HG03460 (cell line): Measurements from ENCODE around the gene CHRNA9.
"Not testable (repeated sequence)": the region's sequence is repeated elsewhere in the genome, so short reads cannot be mapped to it uniquely, and the experiment has no call there.

Experiments
- ATAC-seq: cut with Tn5 transposase; IDR thresholded peaks from one replicate; pipeline ENCODE4 v1.9.1; 2021; ENCODE audit not compliant: unreplicated experiment

Gene CHRNA9, protein sequence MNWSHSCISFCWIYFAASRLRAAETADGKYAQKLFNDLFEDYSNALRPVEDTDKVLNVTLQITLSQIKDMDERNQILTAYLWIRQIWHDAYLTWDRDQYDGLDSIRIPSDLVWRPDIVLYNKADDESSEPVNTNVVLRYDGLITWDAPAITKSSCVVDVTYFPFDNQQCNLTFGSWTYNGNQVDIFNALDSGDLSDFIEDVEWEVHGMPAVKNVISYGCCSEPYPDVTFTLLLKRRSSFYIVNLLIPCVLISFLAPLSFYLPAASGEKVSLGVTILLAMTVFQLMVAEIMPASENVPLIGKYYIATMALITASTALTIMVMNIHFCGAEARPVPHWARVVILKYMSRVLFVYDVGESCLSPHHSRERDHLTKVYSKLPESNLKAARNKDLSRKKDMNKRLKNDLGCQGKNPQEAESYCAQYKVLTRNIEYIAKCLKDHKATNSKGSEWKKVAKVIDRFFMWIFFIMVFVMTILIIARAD

DNA sequence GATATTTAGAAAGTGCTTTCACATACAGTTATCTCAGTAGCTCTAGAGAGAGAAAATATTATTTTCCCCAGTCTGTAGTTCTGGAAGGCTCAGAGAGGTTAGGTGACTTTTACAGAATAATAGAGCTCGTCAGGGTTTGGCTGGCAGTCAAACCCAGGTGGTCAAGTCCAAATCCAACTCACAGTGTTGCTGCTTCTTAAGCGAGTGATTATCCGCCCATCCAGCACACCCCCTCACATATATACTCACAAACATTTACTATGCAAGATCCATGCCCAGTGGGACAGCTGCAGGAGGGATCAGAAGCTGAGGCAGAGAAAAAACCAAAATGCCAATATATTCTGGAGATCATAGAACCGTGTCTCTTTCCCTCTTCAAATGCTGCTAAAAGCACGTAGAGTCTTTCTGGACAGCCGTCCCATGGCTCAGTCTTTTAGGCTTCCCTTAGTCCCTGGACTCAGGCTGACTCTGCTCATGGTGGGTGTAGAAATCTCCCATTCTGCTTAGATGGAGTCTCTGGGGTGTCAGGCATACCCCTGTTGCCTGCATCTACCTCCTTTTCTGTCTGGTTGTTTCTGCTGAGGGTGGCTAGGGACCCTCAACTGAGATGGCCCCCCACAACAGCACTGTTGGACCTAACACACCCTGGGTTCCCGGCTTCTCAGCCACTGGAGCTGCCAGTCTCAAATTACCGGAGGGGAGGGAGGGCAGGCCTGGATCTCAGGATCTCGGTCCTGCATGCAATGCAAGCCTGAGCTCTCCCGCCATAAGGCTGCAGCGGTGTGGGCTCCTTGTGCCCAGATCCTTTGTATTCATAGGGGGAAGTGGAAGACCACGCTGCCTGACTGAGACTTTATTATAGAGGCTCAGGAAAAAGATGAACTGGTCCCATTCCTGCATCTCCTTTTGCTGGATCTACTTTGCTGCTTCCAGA lies at the start of gene CHRNA9:
TSS of gene CHRNA9 (plus strand) at position 743 of the 934 bp plus-strand sequence. CDS start at position 878, 135 bp downstream.
- no peak for ATAC-seq

DNA sequence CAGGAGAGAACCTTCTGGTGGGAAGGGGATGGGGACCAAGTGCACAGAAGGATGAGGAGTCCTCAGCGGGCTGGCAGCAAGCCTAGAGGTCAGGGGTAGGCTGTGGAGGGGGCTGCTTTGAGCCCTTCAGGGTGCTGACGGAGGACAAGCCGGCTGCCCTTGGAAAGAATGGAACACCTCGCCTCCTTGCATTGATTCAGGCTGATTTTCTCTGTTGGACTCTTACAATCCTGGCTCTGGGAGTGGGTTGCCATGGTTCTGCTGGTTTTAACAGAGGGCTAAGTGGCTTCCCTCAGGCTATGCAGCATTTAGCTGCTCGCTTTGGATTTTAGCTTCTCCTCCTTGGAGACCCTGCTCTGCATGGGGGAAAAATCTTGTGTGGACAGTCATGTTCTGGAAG lies 49.4 kb upstream of the CHRNA9 start:
- no peak for ATAC-seq

DNA sequence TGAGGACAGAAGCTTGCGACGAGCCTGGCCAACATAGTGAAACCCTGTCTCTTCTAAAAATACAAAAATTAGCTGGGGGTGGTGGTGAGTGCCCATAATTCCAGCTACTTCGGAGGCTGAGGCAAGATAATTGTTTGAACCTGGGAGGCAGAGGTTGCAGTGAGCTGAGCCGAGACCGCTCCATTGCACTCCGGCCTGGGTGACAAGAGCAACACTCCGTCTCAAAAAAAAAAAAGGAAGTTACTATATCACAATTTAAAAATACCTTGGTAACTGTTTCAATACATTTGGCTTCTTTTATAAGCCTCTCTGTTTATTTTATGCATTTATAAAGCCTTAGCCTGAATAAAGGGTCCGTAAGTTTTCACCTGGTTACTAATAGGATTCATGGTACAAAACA lies 46.6 kb upstream of the CHRNA9 start:
- ATAC-seq = no peak

DNA sequence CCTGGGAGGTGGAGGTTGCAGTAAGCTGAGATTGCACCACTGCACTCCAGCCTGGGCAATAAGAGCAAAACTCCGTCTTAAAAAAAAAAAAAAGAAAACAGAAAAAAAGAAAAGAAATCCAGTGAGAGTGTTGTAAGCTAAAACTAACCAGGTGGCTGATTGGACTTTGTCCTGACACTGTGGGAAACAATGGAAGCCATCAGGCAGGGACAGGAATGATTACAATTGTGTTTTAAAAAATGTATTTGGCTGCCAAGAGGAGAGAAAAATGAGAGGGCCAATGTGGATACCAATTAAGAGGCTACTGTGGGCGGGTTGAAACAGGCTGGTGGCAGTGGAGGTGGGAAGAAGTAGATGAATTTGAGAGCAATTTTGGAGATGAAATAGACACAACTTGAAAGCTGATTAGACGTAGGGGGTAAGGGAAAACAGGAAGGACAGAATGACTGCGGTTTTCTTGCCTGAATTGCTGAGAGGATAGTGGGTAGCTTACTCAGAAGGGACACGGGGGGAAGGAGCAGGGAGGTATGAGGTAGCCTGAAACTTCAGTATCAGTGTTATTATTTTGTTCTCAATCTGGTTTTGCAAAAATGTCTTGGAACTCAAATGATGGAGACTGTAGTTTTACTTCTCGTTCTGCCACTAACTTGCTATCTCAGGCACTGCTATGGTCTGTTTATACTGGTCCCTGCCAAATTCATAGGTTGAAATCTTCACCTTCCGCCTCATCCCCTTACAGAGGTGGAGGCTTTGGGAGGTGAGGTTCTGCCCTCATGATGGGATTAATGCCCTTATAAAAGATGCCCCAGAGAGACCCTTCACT lies 45.6 kb upstream of the CHRNA9 start:
- ATAC-seq = peak; percentile 64

DNA sequence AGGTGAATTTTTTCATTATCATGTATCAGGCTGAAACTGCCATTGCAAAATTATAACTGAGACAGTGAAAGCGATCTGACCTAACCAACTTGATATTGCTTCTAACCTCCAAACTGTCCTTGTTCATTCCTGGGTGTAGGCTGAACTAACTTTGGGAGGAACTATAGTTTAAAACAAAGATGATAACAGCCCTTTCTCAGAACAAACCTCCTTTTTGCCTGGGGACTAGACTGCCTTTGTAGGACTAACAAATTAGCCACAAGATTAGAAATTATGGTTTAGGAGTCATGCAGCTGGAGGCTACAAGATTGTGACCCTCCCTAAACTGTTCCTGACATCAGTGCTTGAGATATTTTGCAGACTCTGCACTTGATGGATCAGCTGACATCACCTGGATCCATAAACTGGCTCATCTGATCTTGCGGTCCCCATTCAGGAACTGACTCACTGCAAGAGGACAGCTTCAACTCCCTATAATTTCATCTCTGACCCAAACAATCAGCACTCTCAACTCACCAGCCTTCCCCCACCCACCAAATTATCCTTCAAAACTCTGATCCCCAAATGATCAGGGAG lies 44.4 kb upstream of the CHRNA9 start:
- ATAC-seq = not testable (repeated sequence)

DNA sequence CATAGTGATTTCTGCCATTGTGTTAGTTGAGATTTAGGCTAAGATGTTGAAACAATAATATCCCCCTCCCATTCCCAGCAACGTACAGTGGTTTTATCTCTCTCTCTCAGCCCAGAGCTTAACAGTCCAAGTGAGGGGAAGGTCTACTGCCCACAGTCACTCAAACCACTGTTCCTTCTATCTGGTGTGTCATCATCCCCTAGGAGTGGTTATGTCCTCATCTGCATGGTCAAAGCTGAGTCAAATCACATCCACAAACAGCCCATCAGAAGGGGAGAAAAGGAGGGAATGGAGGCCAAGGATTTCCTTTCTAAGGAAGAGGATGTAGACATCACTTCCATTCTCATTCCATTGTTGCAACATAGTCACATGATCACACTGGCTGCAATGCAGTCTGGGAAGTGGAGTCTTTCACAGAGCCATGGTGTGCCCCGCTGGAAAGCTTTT lies 42.8 kb upstream of the CHRNA9 start:
- no peak for ATAC-seq

DNA sequence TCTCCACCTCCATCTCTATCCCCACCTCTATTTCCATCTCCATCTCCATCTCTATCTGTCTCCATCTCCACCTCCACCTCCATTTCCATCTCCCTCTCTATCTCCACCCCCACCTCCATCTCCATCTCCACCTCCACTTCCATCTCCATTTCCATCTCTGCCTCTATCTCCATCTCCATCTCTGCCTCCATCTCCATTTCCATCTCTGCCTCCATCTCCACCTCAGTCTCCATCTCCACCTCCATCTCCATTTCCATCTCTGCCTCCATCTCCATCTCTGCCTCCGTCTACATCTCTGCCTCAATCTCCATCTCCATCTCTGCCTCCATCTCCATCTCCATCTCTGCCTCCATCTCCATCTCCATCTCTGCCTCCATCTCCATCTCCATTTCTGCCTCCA lies 40.8 kb upstream of the CHRNA9 start:
- ATAC-seq = no peak

DNA sequence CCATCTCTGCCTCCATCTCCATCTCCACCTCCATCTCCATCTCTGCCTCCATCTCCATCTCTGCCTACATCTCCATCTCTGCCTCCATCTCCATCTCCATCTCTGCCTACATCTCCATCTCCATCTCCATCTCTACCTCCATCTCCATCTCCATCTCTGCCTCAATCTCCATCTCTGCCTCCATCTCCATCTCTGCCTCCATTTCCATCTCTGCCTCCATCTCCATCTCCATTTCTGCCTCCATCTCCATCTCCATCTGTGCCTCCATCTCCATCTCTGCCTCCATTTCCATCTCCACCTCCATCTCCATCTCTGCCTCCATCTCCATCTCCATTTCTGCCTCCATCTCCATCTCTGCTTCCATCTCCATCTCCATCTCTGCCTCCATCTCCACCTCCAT lies 40.1 kb upstream of the CHRNA9 start:
- ATAC-seq = not testable (repeated sequence)

DNA sequence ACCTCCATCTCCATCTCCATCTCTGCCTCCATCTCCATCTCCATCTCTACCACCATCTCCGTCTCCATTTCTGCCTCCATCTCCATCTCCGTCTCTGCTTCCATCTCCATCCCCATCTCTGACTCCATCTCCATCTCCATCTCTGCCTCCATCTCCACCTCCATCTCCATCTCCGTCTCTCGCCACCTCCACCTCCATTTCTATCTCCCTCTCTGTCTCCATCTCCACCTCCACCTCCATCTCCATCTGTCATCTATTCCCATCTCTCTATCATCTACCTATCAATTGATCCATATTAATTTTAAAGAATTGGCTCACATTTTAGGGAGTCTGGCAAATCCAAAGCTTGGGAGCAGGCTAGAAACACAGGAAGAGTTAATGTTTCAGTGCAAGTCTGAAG lies 39.6 kb upstream of the CHRNA9 start:
- ATAC-seq = no peak

DNA sequence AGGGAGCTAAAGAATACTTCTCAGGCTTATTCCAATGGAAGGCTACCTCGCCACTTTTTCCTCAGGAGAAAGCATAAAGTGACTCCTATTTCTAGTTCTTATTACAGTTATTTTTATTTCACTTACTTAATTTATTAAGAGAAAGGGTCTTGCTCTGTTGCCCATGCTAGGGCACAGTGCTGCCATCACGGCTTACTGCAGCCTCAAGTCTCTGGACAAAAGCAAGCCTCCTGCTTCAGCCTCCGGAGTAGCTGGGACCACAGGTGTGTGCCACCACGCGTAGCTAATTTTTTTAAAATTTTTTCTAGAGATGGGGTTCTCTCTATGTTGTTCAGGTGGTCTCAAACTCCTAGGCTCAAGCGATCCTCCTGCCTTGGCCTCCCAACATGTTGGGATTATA lies 36.0 kb upstream of the CHRNA9 start:
- ATAC-seq = no peak

DNA sequence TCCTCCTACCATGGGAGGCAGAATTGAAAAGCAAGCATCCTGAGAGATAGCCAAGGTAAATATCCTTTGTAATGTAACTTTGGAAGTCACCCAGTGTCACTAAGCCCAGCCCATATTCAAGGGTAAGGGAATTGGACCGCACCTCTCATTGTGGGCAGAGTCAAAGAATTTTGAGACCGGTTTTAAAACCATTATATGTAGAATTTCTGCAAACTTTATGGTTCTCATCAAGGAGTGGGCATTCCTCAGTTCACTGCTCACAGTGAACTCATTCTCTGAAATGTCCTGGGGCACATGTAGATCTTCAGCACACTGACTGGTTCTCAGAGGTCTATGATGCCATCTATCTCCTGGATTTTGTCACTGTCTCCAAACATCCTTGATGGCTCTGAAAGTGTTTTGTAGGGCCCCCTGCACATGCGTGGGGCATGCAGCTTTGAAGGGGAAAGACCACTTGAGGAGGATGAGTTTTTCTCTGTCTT lies 35.3 kb upstream of the CHRNA9 start:
- ATAC-seq = no peak

DNA sequence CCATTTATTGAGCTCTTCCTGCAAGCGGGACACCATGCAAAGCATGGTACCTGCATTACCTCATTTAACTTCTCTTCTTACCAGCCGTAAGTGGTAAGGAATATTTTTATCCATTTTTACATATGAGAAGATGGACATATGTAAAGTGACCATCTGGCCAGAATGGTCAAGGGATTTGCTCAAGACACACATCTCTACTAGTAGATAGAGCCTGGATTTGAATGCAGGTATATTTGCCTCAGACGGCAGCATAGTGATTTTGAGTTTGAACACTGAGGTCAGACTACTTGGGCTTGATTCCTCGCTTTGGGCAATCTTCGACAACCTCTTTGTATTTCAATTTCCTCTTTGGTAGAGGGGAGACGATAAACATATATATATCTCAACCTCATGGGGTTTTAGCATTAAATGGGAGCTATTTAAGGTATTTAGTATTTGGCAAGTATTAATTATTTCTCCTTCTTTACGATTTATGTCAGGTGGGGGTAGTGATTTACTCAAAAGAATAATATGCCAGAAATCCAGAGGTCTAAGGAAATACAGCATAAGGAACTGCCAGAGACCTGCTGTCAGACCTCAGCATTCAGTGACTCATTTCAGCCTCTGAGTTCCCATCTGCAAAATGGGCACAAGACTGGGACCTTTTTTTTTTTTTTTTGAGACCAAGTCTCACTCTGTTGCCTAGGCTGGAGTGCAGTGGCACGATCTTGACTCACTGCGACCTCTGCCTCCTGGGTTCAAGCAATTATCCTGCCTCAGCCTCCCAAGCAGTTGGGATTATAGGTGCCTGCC lies 34.6 kb upstream of the CHRNA9 start:
- ATAC-seq = no peak

DNA sequence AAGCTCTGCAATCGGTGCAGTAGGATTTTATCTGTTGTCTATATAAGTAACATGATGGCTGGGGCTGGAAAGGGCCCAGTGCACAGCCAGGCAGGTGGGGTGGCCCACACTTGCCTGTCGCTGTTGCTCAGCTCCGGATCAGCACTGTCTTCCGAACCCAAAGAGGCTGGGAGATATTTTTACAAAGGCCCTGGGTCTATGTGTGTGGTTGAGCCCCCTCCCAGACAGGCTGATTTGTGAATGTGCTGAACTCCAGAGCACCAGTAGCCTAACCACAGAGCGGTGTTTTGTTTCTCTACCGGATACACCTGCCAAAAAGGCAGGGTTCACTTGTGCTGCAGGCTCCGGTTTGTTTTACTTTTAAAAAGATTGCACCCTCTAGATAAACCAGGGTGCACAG lies 33.5 kb upstream of the CHRNA9 start:
- peak; percentile 56 for ATAC-seq

DNA sequence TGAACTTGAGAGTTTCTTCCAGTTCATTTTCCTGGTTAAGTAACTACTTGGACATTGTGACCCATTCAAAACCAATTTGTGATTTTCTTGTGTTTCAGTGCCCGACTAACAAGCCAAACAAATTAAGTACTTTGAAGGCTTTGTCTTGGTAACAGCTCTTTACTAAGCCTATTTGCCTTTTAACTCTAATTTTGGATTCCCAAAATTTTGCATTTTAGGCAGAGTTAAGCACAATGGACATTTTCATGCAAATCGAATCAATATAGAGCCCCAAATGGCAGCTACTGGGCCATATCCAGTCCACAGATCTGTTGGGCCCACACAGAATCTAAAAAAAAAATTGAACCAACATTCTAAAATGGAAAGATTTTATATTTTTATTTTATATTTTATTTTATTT lies 31.4 kb upstream of the CHRNA9 start:
- no peak for ATAC-seq

DNA sequence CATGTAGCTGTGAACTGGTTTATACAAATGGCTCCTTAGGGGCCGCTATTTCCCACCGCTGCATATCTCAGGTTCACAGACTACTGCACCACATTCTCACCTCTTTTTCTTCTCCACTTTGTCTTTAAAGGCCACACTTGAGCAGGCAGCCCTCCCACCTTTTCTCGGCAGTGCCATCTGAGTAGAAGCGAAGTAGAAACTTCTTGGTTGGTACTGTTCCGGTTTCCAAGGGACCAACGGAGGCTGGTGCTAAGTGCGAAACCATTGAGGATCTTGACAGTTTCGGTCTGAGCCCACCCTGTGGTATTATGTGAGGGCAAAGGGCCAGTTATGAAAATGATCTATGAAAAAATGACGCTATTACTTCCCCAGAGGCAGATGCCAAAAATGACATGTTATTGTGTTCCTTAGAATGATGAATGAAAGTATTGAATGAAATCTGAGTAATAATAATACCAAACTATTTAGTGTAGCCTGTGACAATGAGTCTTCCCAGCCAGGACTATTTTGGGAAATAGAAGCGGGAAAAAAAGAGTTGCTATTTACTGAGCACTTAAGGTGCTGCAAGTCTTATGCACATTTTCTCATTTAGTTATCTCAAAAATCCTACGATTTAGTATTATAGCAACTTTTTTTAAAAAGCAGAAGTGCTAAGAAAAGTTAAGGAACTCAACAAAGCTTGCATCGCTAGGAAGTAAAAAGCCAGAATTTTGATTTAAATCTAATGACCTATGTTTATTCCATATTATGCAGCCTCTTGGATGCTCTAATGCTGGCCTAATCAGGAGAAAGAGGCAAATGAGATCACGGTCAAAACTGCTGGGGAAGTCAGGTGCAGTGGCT lies 29.6 kb upstream of the CHRNA9 start:
- ATAC-seq = peak; percentile 49

DNA sequence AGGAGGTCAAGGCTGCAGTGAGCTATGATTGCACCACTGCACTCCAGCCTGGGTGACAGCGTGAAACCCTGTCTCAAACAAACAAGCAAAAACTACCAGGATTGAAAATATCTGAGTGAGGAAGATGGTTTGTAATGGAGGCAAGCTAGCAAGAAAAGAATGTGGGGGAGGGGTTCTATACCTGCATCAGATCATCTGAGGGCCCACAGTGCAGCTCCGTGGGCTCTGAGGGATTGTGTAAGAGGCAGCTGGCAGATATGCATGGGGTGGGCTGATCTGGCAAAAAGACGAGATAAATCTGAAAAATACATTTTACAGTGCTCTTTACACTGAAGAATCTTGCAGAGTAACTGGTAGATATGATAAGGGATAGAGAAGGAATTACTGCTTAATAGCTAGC lies 28.9 kb upstream of the CHRNA9 start:
- ATAC-seq = no peak

DNA sequence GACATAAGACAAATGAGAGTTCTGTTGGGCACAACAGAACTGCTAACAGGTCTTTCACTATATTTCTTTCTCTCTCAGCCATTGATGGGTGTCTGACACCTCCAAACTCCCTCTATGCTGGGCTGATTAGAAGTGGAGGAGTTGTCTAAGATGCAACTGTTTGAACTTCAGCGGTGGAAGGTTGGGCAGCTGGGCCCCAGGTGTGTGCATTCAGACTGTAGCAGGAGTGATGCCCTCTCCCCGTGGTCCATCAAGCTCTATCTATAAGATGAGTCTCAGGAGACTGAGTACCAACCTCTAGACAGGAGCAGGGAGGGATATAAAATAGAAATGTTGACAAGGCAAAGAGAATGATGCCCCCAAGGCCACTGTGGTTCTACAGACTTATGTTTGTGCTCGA lies 28.2 kb upstream of the CHRNA9 start:
- ATAC-seq = no peak

DNA sequence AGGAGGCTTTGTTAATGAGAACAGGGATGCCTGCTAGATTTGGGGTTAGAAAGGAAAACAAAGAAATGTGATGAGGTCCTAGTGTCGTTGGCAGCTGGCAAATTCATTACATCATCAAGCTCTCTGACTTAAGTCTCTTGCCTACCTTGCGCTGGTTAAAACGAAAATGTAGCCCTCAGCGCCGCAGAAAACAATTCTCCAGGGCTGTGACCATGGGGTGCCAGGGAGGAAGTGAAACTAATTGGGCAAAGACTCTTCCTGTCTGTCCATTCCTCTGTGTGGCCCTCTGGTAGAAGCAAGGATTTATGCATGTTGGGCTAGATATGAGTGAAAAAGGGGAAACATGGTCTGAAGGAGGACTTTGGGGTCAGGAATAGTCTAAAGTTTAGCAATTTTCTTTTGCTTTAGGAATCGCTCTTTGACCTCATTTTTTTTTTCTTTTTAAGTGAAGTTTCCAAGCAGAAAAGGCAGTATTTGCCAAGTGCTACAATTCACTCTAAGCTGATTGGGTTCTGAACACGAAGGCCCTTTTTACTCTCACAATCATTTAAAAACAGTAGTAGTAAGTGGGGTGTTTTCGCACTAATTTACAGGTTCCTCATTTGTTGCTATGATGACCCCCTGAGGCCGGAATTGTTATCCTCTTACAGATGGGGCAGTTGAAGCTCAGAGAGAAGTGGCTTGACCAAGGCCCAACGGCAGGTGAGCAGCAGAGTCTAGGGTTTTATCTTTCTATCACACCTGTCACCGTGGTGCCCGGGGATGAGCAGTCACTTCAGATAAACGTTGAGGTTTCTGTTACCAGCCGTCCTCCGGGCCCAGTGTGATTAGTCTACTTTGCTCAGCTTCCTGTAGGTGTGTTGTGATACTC lies 27.3 kb upstream of the CHRNA9 start:
- peak; percentile 22 for ATAC-seq
